GM13976 (cell line): ENCODE measurements around the gene TCEAL8.
A peak's percentile ranks its signal among the peaks of the same experiment; 100 is the strongest.

ENCODE experiments used
- DNase-seq: peaks from one replicate; pipeline ENCODE4 v3.0.0; 2012; ENCODE audit warnings: low spot score
- in situ Hi-C: fragments of 300-500 bp; cut with MboI; formaldehyde crosslinking; loops from one replicate; pipeline ENCODE4 v1.12.0; 2022; ENCODE audit warnings: low sequenced_read_pairs, mixed read lengths, inconsistent platforms; ENCODE audit not compliant: unreplicated experiment
- TF ChIP-seq, protein P1 (sequence below): IDR thresholded peaks from 2 replicates; pipeline ENCODE4 v1.5.1; 2012; ENCODE audit warnings: borderline replicate concordance, mild to moderate bottlenecking; ENCODE audit not compliant: insufficient read depth; ENCODE audit errors: extremely low read depth, missing control alignments, control extremely low read depth

The TCEAL8 gene

GRCh38 chrX:103220511-103221323 lies 34.2 kb downstream of the TCEAL8 start:
- TF ChIP-seq, protein P1, sequence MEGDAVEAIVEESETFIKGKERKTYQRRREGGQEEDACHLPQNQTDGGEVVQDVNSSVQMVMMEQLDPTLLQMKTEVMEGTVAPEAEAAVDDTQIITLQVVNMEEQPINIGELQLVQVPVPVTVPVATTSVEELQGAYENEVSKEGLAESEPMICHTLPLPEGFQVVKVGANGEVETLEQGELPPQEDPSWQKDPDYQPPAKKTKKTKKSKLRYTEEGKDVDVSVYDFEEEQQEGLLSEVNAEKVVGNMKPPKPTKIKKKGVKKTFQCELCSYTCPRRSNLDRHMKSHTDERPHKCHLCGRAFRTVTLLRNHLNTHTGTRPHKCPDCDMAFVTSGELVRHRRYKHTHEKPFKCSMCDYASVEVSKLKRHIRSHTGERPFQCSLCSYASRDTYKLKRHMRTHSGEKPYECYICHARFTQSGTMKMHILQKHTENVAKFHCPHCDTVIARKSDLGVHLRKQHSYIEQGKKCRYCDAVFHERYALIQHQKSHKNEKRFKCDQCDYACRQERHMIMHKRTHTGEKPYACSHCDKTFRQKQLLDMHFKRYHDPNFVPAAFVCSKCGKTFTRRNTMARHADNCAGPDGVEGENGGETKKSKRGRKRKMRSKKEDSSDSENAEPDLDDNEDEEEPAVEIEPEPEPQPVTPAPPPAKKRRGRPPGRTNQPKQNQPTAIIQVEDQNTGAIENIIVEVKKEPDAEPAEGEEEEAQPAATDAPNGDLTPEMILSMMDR, result no peak
- in situ Hi-C loops, result loop anchor here (25.0 kb wide), 1 partner anchor 242 kb away; no protein-coding TSS in a partner anchor
- no peak for DNase-seq

DNA sequence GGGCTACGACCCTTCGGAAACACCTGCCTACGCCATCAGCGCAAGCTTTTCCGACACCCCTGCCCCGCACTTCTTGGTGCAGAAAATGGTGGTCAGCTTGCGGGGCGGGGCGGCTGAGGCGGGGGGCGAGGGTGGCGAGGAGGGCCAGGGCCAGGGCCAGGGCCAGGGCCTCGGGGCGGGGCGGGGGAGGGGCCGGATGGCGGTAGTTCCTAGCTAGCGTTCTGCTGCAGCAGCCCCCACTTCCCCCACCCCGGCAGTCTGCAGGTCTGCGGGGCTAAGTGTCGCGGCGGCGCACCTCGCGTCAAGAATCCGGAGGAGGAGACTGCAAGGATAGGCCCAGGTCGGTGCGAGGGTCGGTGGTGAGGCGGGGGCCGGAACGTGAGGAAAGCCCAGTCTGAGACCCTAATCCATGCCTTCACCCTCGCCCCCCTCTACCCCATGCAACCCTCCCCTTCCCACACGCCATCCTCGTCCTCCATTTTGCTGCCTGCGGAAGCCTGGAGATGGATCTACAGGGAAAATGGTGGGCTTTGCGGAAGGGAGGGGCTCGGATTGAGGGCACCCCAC lies 39.4 kb downstream of the TCEAL8 start:
- DNase-seq, result peak; percentile 27
- TF ChIP-seq, protein P1, result no peak
- in situ Hi-C loops, result loop anchor here (25.0 kb wide), 1 partner anchor 247 kb away; no protein-coding TSS in a partner anchor

DNA sequence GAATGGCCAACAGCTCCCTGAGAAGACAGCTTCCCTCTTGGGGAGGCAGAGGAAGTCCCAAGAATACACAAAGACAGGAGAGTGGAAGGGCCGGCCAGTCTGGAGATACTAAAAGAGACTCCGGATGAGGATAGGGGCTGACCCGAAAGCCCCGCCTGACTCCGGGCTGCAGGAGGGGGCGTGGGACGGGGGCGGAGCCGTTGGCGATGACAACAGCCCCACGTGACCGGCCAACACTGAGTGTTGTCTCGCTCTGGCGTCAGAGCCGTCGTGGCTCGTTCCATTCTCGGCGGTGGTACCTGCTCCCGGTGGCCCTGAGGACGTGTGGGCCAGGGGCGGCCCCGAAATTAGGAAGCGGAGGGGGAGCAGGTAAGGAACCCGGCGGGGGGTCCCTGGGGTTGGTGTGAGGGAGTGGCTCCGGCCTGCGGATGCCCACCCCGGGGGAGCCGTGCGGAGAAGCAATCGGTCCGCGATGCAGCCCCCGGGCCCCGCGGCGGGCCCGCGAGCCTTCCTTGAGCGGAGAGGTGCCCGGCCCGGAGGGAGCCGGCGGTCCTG lies 40.0 kb downstream of the TCEAL8 start, which contains the start of gene BEX4:
BEX4 (plus strand) TSS at position 239 of the 555 bp plus-strand sequence. CDS start 1,046 bp downstream, outside the sequence.
- in situ Hi-C loops, result loop anchor here (25.0 kb wide), 1 partner anchor 247 kb away; no protein-coding TSS in a partner anchor
- TF ChIP-seq, protein P1, result no peak
- DNase-seq, result peak; percentile 83

- in situ Hi-C loops, result loop anchor here (25.0 kb wide), 1 partner anchor 249 kb away; no protein-coding TSS in a partner anchor
These were observed 42.1 kb downstream of the TCEAL8 start for GRCh38 chrX:103212749-103213457.

DNA sequence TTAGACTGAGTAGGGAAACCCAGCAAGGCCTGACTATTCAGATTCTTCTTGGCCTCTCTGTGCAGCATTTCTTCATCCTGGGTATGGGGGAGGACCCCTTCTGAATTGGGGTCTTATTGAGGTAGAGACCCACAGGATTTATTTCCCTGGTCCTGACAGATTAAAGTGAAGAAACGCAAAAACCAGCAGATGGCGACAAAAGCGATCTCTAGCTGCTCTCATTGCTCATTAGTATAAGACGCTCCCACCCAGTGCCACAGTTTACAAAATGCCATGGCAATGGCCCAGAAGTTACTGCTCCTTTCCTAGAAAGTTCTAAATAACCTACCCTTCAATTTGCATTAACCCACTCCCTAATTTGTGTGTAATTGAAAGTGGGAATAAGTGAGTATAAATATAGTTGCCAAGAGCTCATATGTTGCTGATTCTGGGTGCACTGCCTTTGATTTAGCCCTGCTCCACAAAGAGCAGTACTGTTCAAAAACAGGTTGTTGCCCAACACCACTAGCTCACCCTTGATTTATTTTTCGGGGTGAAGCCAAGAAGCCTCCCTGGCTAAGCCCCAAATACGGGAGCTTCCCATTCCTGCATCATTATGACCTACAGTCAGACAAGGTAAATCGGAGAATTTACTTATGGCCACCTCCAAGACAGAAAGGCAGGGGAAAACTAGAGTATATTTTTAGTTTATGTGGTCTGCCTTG lies 43.8 kb downstream of the TCEAL8 start:
- peak; percentile 32 for DNase-seq

More at GRCh38 chrX:103212749-103213457, 42.1 kb downstream of the TCEAL8 start:
- TF ChIP-seq, protein P1, result no peak
- DNase-seq, result no peak

More for the DNA sequence above, 43.8 kb downstream of the TCEAL8 start:
- in situ Hi-C loops, result loop anchor here (25.0 kb wide), 1 partner anchor 251 kb away; no protein-coding TSS in a partner anchor
- TF ChIP-seq, protein P1, result peak; percentile 54
